ENCODE measurements around the gene RIN3.

Gene RIN3

DNA sequence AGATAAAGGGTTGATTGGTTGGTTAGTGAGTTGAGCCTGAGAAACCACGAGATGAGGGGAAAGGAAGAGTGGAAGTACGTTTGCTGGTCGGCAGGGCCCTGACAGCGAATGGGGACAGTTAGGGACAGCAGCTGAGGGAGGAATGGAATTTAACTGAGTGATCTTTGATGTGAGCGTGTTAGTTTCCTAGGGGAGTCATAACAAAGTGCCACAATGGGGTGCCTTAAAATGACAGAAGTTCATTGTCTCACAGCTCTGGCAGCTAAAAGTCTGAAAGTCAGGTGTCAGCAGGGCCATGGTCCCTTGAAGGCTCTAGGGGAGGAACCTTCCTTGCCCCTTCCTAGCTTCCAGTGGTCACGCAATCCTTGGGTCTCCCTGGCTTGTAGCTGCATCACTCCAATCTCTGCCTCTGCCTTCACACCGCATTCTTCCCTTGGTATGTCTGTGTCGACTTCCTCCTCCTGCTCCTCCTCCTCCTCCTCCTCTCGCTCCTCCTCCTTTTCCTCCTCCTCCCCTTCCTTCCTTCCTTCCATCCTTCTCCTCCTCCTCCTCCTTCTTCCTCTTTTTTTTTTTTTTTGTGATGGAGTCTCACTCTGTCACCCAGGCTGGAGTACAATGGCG, 26.0 kb upstream of the RIN3 start:
- no peak for DNase-seq

DNA sequence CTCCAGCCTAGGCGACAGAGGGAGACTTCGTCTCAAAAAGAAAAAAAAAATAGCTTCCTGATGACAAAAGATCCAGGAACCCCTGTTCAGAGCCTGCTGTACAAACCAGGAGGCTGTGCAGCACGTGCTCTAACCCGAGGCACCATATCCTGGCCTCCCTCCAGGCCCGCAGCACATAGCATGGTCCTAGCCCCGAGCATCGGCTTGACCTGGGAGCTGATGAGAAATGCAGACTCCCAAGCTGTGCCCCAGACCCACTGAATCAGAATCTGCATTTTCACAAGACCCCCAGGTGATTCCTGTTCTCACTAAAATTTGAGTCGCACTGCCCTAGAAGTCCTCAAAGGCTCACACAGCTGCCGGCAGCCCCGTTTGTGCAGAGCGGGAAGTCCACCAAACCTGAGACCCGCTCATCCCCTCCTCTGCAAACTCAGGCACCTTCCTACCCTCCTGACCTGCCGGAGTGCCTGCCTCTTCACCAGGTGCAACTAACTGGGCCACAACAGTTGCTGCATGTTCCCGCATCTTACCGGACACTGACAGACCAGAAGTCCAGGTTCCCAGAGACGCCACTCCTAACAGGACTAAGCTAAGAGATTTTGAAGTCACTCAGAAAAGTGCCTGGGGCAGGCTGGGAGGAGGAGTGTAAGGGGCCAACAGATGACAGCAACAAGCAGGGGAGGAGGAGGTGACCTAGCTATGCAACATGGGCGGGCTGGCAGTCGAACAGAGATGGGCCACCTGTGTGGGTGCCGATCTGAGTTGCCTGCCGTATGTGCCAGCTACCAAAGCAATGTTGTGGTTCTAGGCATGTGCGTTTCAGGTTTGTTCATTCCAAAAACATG, 24.0 kb upstream of the RIN3 start:
- no peak for DNase-seq

DNA sequence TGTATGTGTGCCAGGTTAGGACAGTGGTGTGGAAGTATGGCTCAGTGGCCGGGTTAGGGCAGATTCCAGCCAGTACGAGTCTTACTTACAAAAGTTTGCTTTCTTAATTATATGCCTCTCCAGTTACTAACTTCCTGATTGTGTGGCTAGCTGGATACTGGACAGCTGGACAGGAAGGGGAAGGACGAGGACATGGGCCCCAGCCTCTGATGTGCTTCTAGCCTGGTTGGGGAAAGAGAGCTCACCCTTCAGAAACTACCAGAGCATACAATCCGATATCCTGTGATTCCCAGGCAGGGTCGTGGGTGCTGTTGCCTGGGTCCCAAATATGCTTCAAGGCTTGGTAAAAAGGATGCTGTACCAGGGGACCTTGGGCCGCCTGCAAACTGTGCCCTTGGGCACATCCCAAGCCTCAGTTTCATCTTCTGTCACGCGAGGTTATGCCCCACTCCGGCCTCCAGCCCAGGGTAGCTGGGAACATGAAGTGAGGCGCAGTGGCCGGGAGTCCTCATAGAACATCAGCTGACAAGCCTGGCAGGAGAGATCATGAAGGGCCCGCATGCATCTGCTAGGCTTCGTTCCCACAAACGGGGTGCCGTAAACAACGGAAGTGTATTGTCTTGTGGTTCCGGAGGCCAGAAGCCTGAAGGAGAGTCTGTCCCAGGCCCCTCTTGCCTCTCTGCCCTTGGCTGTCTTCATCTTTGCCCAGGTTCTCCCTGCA, 23.2 kb upstream of the RIN3 start:
- no peak for DNase-seq

DNA sequence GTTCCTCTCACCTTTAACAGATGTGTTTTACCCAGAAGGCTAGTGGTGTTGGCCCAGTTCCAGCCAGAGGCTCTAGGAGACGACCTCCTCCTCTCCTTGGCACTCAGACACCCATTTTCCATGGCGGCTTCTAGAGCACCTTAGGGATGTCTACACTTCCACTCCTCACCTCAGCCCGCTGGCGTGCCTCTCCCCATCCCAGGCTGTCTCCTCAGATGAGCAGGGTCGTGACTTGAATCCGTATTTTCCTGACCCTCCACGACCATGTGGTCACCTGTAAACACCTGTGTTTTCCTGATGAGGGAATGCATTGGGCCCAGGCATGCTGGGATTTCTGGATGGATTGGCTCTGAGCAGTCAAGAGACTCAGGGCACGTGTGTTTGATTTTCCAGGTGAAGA, 21.8 kb upstream of the RIN3 start:
- no peak for DNase-seq

DNA sequence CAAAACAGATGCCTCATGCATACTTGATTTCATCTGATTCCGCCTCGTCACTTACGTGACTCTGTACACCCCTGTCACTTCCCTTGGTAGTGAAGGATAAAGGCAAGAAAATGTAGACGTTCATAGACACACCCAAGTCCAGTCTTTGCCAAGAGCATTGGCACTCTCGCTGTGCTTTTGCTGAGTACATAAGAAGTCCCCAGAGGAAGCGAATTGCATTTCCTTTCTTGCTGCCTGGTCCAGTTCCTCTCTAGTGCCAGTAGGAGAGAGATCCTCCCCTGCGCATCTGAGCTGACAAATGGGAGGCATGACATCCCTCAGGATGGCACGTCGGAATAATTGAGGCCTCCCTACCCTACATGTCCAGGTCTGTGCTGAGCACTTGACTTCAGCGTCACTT, 21.3 kb upstream of the RIN3 start:
- DNase-seq = no peak

DNA sequence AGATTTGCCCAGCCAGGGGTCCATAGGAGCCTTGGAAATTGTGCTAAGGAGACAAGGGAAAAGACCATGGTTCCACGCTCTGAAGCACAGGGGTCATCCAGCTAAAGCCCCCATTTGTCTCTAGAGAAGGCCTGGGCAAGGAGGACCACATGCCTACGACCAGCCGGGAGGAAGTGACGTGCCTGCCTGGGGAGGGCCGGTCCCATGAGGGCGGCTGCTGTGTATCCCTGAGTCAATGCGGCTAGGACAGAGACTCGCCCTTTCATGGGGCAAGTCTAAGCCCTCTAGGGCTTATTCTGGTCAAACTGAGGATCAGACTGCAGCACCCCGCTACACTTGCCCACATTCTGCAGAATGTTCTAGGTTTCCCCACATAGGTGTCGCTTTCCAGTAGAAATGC, 20.6 kb upstream of the RIN3 start:
- DNase-seq = no peak

DNA sequence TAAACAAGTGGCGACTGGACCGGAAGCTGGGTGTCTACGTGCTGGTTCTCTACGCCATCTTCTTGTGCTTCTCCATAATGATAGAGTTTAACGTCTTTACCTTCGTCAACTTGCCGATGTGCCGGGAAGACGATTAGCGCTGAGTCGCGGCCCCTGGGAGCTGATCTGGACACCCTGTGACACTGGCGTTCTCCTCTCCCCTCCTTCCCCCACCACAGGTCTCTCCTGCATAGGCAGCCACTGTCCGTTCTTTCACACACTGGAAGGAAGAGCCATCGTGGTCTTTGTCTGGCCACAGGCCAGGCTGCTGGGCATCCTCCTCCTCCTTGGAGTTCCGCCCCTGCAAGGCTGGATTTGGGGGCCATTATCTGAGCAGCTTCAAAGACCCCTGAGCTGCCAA, 20.1 kb upstream of the RIN3 start:
- DNase-seq = no peak

DNA sequence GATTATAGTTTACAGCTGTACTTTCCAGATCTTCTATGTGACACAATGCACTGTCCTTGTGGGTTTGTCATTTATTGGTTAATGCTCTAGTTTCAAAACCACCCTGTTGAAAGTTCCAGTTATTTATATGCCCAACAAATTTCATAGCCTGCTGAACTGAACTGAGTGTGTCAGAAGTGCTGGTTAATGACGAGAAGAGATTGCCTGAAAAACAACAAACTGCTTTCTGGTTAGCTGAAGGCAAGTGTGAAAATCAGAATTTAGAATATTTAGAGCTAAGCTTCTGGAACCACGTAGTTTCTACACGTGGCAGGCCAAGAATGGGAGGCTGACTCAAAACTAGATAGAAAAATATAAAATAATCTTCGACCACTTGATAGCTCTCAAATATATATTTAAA, 19.1 kb upstream of the RIN3 start:
- no peak for DNase-seq

DNA sequence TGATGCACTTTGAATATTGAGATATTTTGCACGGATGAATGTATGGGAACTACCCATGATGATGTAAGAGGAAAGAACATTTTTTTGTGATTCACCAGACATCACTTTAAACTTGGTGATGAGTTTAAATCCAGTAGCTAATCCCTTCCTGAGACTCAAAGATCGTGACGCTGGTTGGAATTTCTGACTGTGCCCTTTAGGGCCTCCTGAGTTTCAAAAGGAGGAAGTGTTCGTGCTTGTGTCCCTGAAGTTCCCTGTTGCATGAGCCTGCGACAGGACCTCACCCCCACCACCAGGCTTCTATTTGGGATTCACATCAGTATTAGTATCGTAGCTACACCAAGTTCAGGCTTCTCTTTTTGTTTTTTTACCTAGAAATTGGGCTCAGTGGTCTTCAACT, 18.6 kb upstream of the RIN3 start:
- DNase-seq = no peak

DNA sequence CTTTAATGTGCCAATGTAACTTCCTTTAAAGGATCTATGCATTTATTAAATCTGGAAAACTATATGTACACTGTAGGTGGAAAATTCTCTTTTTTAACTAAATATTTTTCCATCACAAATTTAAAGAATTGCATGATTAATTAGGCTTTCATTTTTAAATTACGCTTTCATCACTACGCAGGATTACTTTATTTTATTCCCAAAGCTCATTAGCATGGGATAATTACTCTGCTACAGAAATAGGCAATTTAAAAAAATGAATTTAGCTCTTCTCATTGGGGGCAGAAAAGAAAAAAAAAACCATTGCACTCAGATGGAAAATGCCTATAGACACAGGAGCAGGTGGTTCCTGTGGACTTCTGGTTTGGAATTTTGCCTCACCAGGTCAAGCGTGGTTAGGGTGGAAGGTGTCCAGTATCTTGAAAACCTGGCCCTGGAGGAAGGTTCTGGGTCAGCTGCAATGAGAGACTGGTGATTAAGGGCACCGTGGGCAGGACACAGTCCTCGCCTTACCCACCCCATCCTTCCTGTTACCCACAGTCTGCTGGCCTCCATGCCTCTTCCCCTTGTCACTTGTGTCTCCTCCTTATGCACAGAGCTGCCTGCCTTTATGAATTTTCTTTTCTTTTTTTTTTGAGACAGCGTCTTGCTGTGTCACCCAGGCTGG, 17.3 kb upstream of the RIN3 start:
- DNase-seq = no peak

DNA sequence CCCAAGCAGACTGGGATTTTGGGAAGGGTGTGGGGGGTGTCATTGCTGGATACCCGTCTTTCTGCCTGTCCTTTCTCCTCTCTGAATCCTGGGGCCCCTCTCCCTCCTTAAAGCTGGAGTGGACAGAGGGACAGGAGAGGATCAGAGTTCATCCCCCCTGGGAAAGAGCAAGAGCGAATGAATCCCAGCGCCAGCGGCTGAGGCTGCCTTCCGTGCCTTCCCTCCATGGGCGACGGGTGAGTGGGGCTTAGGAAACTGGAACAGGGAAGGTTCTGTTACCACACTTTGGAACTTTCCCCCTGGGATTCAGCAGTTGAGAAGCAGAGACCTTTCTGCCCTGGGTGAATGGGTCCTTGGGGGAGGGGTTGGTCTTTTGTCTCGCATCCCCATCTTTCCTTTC, 16.2 kb upstream of the RIN3 start:
- DNase-seq = no peak

DNA sequence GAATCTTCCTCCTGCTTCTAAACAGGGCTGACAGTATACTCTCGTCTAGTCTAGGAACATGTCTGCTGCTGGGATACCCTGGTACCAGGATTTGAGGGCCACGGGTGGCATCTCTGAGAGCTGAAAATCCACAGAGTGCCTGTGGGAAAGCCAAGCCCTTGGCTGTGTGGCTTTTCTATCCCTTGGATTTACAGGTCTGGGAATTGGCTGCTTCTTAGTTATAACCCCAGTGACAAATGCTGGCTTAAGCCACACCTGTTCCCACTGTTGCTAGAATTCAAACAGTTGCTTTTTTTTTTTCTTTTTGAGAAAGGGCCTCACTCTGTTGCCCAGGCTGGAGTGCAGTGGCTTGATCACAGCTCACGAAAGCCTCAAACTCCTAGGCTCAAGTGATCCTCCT, 14.3 kb upstream of the RIN3 start:
- DNase-seq = no peak

DNA sequence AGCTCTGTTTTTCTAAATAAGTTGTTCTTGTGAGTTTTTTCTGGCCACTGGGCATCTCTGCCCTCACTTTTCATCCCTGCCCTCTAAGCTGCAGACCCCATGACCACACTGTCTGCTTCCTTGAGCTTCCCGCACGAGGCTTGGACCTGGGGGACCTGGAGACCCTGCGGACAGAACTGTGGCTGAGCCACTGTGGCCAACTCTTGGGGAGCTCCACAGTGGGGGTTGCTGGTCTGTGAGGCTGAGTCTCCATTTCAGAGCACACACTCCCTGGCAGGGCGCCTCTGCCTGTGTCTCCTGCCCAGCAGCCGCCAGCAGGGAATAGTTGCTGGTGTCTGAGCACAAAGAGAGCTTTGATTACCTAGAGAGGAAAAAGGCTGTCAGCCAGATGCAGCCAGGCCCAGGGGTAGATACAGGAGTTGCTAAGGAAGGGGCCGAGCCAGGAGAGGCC, 13.1 kb upstream of the RIN3 start:
- DNase-seq = no peak

DNA sequence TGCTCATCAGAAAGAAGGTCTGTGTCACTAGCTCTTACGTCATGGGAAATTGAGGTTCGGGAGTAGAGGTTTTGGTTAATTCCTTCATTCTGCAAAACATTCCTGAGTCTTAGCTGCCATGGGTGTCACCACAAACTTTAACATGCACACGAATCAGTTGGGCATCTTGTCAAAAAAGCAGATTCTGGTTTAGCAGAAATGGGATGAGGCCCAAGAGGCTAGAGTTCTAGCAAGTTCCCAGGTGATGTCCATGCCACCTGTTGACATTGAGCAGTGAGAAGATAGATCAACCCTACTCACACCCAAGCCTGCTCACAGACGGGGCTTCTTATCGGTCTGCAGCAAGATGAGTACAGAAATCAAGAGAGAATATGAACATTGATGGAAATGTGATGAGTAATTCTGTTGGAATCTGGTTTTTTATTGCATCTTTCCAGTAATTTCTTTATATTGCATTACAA, 11.7 kb upstream of the RIN3 start:
- no peak for DNase-seq

DNA sequence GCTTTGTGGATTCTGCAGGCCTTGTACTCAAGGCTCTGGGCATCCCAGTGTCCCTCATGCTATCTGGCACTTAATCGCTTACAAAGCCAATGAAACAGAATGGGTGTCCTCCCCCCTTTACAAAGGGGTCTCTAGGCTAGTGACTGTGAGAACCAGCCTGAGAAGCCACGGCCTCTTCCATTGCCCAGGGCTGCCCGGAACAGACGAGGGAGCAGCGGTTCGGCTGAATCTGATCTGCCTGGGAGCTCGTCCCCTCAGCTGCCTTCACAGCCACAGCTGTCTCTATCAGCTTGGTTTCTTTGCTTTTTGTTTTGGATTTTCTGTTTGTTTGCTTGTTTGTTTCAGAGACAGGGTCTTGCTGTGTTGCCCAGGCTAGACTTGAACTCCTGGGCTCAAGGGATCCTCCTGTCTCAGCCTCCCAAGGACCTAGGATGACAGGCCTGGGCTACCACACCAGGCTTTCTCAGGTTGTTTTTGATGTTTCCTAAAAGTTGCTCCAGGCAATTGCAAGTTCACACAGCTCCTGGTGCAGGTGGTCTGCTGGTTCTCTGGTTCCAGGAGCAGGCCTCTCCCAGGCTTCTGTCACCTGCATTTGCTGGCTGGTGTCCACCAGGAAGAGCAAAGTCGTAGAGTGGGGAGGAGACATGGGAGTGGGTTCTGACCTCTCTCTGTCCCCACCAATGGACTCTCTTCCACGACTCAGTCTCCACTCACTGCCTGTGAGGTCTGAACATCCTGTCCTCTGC, 10.9 kb upstream of the RIN3 start:
- DNase-seq = no peak

DNA sequence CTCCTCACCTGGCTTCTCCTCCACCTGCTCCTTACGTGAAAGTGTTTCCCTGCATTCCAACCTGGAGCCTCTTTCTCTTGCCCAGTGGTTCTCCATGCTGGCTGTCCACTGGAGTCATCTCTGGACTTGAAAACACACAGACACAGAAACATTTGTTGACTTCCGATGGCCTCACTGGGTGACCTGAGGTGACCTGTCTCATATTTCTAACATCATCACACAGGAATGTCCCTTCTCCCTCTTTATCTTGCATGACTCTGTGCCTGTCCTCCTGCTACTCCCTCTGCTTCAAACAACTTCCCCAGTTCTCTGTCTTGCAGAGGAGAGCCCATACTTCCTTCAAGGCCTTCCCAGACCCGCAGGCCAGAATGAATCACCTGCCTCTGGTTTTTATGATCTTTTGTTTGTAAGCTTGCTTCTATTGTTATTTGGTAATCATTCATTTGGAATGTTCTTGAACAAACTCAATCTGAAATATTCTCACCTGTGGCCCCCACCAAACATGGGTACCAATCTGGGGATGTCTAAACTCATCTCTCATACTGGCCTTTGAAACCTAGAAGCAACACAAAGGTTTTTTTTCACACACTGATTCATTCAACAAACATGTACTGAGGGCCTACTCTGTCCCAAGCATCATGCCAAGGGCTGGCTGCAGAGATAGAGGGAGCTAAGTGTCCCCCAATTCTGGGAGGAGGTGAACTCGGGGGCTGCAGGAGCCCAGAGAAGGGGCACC, 9.7 kb upstream of the RIN3 start:
- no peak for DNase-seq

DNA sequence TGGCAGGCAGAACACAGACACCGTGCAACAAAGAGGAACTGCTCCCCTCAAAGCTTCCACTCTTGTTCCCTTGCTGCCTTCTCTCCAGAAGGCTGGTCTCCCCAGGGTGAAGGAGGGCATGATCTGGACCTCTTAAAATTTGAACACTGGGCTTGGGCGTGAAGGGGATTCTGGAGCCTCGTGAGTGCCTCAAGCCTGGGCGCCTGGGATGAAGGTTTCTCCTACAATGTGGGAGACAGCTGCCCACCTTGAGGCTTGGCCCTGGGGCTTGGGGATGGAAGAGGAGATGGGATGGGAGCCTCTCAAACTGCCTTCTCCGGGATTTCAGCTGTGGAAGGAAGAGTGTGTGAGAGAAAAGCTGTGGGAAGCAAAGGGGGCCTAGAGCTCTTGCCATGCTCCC, 7.8 kb upstream of the RIN3 start:
- no peak for DNase-seq

DNA sequence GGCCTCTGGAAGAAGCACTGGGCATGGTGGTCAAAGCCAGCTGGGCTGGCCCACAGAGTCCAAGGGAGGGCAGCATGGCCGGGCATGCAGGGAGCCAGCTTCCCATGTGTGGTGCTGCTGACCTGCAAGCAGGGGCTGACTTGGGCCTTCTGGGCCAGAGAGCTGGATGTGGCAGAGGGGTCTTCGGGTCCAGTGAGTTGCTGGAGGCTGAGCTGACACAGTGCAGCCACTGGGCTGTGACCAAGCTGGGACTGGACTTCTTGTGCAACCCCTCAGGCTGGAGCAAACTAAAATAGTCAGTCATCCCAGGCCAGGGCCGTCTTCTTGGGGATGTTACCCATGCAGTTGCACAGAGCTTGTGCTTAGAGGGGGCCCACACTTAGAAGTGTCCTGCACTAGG, 7.3 kb upstream of the RIN3 start:
- DNase-seq = no peak

DNA sequence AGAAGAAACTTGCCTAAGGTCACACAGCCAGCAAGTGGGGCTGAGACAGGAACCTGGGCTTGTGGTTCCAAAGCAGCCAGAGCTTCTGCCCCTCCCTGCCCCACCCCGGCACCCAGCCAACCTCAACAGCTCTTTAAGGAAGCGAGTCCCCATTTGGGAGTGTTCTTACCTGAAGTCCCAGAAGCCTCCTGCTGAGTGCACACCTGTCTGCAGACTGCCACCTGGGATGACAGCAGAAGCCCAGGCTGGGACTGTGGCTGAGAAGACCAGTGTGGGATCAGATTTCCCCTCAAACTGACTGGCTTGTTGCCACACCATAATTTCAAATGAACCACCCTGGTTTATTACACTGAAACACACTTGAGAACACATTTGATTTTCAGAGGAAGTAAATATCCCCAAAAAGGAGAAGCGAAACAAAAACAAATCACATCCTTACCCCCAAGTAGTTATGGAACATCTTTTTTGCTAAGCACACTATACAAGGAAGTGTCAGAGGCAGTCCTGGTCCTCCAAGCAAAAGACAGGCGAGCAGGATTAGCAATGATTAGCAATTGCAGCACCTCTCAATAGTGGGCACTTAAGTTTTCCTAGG, 6.3 kb upstream of the RIN3 start:
- DNase-seq = peak; percentile 95

DNA sequence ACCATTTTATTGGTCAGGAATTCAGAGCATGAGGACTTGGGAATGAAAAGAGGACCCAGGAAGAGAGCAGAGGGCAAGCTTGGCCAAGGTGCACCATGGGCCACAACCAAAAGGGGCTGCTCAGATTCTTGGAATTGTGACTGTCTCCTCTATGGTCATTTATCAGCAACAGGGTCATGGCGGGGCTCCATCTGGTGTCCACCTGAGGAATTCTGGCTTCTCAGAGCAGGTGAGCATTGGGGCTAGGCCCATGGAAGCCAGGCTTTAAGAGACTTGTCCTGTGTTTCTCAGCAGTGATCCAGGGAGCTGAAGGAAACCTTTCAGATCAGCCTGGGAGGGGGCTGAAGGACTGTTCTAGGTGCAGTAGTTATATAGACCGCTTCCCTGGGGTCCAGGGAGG, 2.6 kb upstream of the RIN3 start:
- peak; percentile 12 for DNase-seq

DNA sequence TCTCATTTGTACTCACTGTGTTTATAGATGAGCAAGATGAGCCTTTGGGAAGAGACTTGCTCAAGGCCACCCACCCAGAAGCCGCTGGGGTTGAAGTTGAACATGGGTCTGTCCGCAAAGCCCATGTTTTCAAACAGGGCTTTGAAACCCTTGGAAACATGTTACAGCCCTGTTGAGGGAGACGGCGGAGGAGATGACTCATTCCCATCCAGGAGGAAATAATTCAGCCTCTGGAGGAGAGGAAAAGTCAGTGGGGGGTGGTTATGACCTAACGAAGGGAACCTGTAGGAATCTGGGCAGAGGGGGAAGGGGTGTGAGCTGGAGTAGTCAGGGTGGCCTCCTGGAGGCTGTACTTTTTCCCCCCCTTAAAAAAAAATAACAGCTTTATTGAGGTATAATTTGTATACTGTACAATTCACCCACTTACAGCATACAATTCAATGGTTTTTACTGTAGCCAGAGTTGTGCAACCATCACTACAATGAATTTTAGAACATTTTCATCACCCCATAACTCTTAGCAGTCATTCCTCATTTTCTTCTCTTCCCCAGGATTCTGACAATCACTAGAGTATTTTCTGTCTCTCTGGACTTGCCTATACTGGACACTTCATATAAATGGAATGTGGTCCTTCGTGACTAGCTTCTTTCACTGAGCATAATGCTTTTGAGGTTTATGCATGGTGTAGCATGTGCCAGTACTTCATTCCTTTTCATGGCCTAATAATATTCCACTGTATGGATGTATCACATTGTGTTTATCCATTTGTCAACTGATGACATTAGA, 1.9 kb upstream of the RIN3 start:
- peak; percentile 36 for DNase-seq

All from DMS153 (cell line).